ENCODE measurements around the gene PDXK. TPM values are rescaled to one million over a fixed set of nuclear protein-coding genes. Genes with fewer than 3 reads are reported as not detected.

Gene PDXK
- total and polyA plus RNA-seq, 2 of the 13 experiments (the other 11 are each of a cell fraction or from before 2014, with no cell fraction given) = 114 to 184 TPM

GRCh38 chr21:43810505-43811261 is 91.8 kb downstream of the PDXK start (continued):
- TF ChIP-seq, protein P1, sequence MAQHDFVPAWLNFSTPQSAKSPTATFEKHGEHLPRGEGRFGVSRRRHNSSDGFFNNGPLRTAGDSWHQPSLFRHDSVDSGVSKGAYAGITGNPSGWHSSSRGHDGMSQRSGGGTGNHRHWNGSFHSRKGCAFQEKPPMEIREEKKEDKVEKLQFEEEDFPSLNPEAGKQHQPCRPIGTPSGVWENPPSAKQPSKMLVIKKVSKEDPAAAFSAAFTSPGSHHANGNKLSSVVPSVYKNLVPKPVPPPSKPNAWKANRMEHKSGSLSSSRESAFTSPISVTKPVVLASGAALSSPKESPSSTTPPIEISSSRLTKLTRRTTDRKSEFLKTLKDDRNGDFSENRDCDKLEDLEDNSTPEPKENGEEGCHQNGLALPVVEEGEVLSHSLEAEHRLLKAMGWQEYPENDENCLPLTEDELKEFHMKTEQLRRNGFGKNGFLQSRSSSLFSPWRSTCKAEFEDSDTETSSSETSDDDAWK (CRISPR knock-in tag; IDR thresholded peaks at IDR 0.05) = no peak
- TF ChIP-seq ZSCAN9 (CRISPR knock-in tag; IDR thresholded peaks at IDR 0.05; ENCODE audit: borderline replicate concordance) = no peak
- no peak for TF ChIP-seq ZNF20 (CRISPR knock-in tag; IDR thresholded peaks at IDR 0.05)
- no peak for TF ChIP-seq GTF3A (CRISPR knock-in tag; conservative IDR thresholded peaks at IDR 0.05)
- TF ChIP-seq NFAT5 (CRISPR knock-in tag; IDR thresholded peaks at IDR 0.05) = no peak
- TF ChIP-seq BORCS8-MEF2B (CRISPR knock-in tag; IDR thresholded peaks at IDR 0.05) = no peak
- no peak for TF ChIP-seq BRD4 (CRISPR knock-in tag; IDR thresholded peaks at IDR 0.05)
- TF ChIP-seq, protein P2, sequence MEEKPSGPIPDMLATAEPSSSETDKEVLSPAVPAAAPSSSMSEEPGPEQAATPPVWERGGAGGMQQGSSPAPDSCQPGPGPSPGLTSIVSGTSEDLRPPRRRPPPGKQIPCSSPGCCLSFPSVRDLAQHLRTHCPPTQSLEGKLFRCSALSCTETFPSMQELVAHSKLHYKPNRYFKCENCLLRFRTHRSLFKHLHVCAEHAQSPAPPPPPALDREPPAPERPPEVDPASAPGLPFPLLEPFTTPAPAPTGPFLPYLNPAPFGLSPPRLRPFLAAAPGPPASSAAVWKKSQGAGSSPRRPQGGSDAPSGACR (CRISPR knock-in tag; IDR thresholded peaks at IDR 0.05) = no peak
- TF ChIP-seq, protein P3, sequence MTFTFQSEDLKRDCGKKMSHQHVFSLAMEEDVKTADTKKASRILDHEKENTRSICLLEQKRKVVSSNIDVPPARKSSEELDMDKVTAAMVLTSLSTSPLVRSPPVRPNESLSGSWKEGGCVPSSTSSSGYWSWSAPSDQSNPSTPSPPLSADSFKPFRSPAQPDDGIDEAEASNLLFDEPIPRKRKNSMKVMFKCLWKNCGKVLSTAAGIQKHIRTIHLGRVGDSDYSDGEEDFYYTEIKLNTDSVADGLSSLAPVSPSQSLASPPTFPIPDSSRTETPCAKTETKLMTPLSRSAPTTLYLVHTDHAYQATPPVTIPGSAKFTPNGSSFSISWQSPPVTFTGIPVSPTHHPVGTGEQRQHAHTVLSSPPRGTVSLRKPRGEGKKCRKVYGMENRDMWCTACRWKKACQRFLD (CRISPR knock-in tag; IDR thresholded peaks at IDR 0.05; ENCODE audit: borderline replicate concordance) = no peak
- no peak for TF ChIP-seq ZNF24 (IDR thresholded peaks at IDR 0.05)
- no peak for TF ChIP-seq SIX4 (CRISPR knock-in tag; IDR thresholded peaks at IDR 0.05)
- no peak for TF ChIP-seq ZNF703 (CRISPR knock-in tag; IDR thresholded peaks at IDR 0.05; ENCODE audit: borderline replicate concordance)
- TF ChIP-seq, protein P4, sequence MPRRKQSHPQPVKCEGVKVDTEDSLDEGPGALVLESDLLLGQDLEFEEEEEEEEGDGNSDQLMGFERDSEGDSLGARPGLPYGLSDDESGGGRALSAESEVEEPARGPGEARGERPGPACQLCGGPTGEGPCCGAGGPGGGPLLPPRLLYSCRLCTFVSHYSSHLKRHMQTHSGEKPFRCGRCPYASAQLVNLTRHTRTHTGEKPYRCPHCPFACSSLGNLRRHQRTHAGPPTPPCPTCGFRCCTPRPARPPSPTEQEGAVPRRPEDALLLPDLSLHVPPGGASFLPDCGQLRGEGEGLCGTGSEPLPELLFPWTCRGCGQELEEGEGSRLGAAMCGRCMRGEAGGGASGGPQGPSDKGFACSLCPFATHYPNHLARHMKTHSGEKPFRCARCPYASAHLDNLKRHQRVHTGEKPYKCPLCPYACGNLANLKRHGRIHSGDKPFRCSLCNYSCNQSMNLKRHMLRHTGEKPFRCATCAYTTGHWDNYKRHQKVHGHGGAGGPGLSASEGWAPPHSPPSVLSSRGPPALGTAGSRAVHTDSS (CRISPR knock-in tag; conservative IDR thresholded peaks at IDR 0.05) = no peak
- no peak for TF ChIP-seq CEBPZ (IDR thresholded peaks at IDR 0.05; ENCODE audit: low read length)
- TF ChIP-seq SNRNP70 (IDR thresholded peaks at IDR 0.05; ENCODE audit: low read depth, low read length) = no peak

All from HepG2 (cell line).